ENCODE data around the gene YY1.

The YY1 gene

GRCh38 chr14:100327128-100327527 is 88.2 kb downstream of the YY1 start:
- no peaks in the 10 kb centered on the region for H3K4me1 ChIP-seq (ENCODE audit: insufficient read depth, low read length, severe bottlenecking)

DNA sequence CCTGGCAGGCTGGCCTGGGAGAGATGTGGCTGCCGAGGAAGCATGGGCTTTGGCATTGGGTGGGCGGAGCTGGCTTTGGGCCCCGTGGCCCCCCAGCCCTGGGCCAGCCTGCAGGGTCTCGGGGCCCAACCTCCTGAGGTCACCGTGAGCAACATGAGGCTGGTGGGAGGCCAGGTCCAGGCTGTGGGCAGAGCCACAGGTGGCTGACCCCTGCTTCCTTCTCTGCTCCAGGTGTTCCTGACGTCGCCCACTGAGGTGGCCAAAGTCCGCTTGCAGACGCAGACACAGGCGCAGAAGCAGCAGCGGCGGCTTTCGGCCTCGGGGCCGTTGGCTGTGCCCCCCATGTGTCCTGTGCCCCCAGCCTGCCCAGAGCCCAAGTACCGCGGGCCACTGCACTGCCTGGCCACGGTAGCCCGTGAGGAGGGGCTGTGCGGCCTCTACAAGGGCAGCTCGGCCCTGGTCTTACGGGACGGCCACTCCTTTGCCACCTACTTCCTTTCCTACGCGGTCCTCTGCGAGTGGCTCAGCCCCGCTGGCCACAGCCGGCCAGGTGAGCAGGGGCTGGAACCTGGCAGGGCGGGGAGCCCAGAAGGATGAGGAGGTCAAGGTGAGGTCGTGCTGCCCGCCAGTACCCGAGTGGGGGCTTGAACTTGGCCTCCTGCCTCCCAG is 89.7 kb downstream of the YY1 start:
- TF ChIP-seq EZH2 (IDR thresholded peaks at IDR 0.05; ENCODE audit: borderline replicate concordance, low read length), result no peak
- TF ChIP-seq CTCF (IDR thresholded peaks at IDR 0.05; ENCODE audit: low read length), result no peak
- no peak overlapping the region for H3K9ac ChIP-seq (ENCODE audit: low read length)
- no peak overlapping the region for H3K4me3 ChIP-seq (ENCODE audit: low read depth, low read length, poor library complexity, severe bottlenecking)
- no peaks in the 10 kb centered on the region for H3K9me3 ChIP-seq (ENCODE audit: low read length)
- H3K4me2 ChIP-seq (ENCODE audit: low read length), result no peak overlapping the region
- no peaks in the 10 kb centered on the region for H3F3A ChIP-seq (ENCODE audit: insufficient read depth, low read length)
- no peaks in the 10 kb centered on the region for H3K79me2 ChIP-seq (ENCODE audit: insufficient read depth, low read length)
- H4K20me1 ChIP-seq (ENCODE audit: insufficient read depth, low read length), result no peaks in the 10 kb centered on the region
- no peak overlapping the region for H3K27ac ChIP-seq (ENCODE audit: low read depth, low read length, poor library complexity, severe bottlenecking)
- H2AFZ ChIP-seq (ENCODE audit: low read length), result no peak overlapping the region
- H3K36me3 ChIP-seq (ENCODE audit: insufficient read depth, low read length), result no peaks in the 10 kb centered on the region
- peaks cover 12% of the 10 kb centered on the region for H3K27me3 ChIP-seq (ENCODE audit: insufficient read depth, low read length)
- no peaks in the 10 kb centered on the region for H3K9me2 ChIP-seq (ENCODE audit: low read depth, low read length)
- H3K4me1 ChIP-seq (ENCODE audit: insufficient read depth, low read length, severe bottlenecking), result no peaks in the 10 kb centered on the region

More at GRCh38 chr14:100327128-100327527, 88.2 kb downstream of the YY1 start:
- Histone ChIP-seq H3F3A (ENCODE audit: insufficient read depth, low read length) (no peaks in the 10 kb centered on the region), H3K9ac (ENCODE audit: low read length) (no peak overlapping the region), H3K9me3 (ENCODE audit: low read length) (no peaks in the 10 kb centered on the region), H3K4me2 (ENCODE audit: low read length) (no peak overlapping the region), H3K36me3 (ENCODE audit: insufficient read depth, low read length) (no peaks in the 10 kb centered on the region), H3K27me3 (ENCODE audit: insufficient read depth, low read length) (peaks cover 15% of the 10 kb centered on the region), H3K4me3 (ENCODE audit: low read depth, low read length, poor library complexity, severe bottlenecking) (no peak overlapping the region), H3K9me2 (ENCODE audit: low read depth, low read length) (no peaks in the 10 kb centered on the region), H3K79me2 (ENCODE audit: insufficient read depth, low read length) (no peaks in the 10 kb centered on the region), H2AFZ (ENCODE audit: low read length) (no peak overlapping the region), H4K20me1 (ENCODE audit: insufficient read depth, low read length) (no peaks in the 10 kb centered on the region), H3K27ac (ENCODE audit: low read depth, low read length, poor library complexity, severe bottlenecking) (no peak overlapping the region)
- TF ChIP-seq EZH2 (IDR thresholded peaks at IDR 0.05; ENCODE audit: borderline replicate concordance, low read length), result no peak
- TF ChIP-seq CTCF (IDR thresholded peaks at IDR 0.05; ENCODE audit: low read length), result no peak

DNA sequence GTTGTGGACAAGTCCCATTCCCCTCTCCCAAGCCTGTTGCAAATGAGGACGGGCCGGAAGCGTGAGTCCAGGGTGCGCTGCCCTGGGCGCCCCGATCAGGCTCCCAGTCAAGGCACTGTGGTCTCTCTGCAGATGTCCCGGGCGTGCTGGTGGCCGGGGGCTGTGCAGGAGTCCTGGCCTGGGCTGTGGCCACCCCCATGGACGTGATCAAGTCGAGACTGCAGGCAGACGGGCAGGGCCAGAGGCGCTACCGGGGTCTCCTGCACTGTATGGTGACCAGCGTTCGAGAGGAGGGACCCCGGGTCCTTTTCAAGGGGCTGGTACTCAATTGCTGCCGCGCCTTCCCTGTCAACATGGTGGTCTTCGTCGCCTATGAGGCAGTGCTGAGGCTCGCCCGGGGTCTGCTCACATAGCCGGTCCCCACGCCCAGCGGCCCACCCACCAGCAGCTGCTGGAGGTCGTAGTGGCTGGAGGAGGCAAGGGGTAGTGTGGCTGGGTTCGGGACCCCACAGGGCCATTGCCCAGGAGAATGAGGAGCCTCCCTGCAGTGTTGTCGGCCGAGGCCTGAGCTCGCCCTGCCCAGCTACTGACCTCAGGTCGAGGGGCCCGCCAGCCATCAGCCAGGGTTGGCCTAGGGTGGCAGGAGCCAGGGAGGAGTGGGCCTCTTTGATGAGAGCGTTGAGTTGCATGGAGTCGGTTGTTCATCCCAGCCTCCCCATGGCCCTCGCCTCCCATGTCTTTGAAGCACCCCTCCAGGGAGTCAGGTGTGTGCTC is 90.5 kb downstream of the YY1 start:
- Histone ChIP-seq H2AFZ (ENCODE audit: low read length) (no peak overlapping the region), H4K20me1 (ENCODE audit: insufficient read depth, low read length) (no peaks in the 10 kb centered on the region), H3K27ac (ENCODE audit: low read depth, low read length, poor library complexity, severe bottlenecking) (no peak overlapping the region), H3K9ac (ENCODE audit: low read length) (no peak overlapping the region), H3K4me2 (ENCODE audit: low read length) (no peak overlapping the region), H3K4me1 (ENCODE audit: insufficient read depth, low read length, severe bottlenecking) (no peaks in the 10 kb centered on the region), H3F3A (ENCODE audit: insufficient read depth, low read length) (no peaks in the 10 kb centered on the region), H3K79me2 (ENCODE audit: insufficient read depth, low read length) (no peaks in the 10 kb centered on the region), H3K9me3 (ENCODE audit: low read length) (no peaks in the 10 kb centered on the region), H3K4me3 (ENCODE audit: low read depth, low read length, poor library complexity, severe bottlenecking) (no peak overlapping the region), H3K9me2 (ENCODE audit: low read depth, low read length) (no peaks in the 10 kb centered on the region), H3K36me3 (ENCODE audit: insufficient read depth, low read length) (no peaks in the 10 kb centered on the region; the same call in 1 of the 2 replicates), H3K27me3 (ENCODE audit: insufficient read depth, low read length) (peaks cover 12% of the 10 kb centered on the region)
- TF ChIP-seq EZH2 (IDR thresholded peaks at IDR 0.05; ENCODE audit: borderline replicate concordance, low read length) (no peak), CTCF (IDR thresholded peaks at IDR 0.05; ENCODE audit: low read length) (no peak)
